Fibroblast of skin of abdomen (primary cell): Measurements from ENCODE around the gene CCL27. TPM values are rescaled to one million over a fixed set of nuclear protein-coding genes. Genes with fewer than 3 reads are reported as not detected.
A peak's percentile ranks its signal among the peaks of the same experiment; 100 is the strongest.

ENCODE experiments used
- DNase-seq: peaks from one replicate; pipeline ENCODE4 v3.0.0-alpha.2; 2013
- polyA plus RNA-seq, 2 experiments: library from polyadenylated mRNA; unstranded; fragments of 120-200 nt; gene quantifications; one replicate each; pipeline ENCODE4 v1.2.1, GENCODE V29; 2013; ENCODE audit not compliant: insufficient read length in 2 of 2

CCL27 gene
- not detected for polyA plus RNA-seq (2013, experiment 1 of 2; ENCODE audit: insufficient read length)
- polyA plus RNA-seq (2013, experiment 2 of 2; ENCODE audit: insufficient read length) = 0.37 TPM

GRCh38 chr9:34662526-34663302 is at the start of gene CCL27:
Gene CCL27 (minus strand): TSS chr9:34662657. CDS start chr9:34662633, 24 bp downstream.
- DNase-seq = no peak

DNA sequence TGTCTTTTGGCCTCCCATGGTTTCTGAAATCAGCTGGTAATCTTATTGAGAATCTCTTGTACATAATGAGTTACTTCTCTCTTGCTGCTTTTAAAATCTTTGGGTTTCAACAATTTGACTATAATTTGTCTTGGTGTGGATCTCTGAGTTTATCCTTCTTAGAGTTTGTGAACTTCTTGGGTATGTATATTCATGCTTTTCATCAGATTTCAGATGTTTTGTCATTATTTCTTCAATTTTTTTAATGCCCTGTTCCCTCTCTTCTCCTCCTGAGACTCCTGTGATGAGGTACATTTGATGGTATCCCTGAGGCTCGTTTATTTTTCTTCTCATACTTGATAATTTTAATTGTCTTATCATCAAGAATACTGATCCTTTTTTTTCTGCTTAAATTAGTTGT is 49.7 kb upstream of the CCL27 start:
- no peak for DNase-seq

DNA sequence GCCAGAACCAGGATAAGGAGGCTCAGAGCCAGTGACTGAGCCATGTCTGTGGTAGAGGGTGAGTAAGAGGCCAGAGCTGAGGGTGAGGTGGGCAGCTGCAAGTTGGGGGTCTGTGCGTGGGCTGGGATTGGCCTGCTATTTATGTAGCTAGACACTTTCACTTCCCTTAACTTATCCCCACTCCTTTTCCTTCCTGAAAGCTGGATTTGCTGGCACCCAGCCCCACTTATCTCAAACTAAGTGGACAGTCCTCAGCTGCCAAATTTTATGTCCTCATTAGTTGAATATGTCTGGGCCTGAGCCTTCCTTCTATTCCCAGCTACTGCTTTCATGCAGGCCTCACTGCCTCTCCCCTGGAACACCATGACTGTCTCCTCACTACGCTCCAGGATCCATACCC is 47.6 kb upstream of the CCL27 start, which contains the start of gene CCL21:
CCL21 (minus strand) TSS at position 114 of the 400 bp plus-strand sequence; CDS start at position 44, 70 bp downstream.
- DNase-seq = no peak

- no peak for DNase-seq
These were observed 46.9 kb upstream of the CCL27 start for GRCh38 chr9:34709196-34709978.

- DNase-seq = no peak
These were observed 44.7 kb upstream of the CCL27 start for GRCh38 chr9:34707130-34707529.

DNA sequence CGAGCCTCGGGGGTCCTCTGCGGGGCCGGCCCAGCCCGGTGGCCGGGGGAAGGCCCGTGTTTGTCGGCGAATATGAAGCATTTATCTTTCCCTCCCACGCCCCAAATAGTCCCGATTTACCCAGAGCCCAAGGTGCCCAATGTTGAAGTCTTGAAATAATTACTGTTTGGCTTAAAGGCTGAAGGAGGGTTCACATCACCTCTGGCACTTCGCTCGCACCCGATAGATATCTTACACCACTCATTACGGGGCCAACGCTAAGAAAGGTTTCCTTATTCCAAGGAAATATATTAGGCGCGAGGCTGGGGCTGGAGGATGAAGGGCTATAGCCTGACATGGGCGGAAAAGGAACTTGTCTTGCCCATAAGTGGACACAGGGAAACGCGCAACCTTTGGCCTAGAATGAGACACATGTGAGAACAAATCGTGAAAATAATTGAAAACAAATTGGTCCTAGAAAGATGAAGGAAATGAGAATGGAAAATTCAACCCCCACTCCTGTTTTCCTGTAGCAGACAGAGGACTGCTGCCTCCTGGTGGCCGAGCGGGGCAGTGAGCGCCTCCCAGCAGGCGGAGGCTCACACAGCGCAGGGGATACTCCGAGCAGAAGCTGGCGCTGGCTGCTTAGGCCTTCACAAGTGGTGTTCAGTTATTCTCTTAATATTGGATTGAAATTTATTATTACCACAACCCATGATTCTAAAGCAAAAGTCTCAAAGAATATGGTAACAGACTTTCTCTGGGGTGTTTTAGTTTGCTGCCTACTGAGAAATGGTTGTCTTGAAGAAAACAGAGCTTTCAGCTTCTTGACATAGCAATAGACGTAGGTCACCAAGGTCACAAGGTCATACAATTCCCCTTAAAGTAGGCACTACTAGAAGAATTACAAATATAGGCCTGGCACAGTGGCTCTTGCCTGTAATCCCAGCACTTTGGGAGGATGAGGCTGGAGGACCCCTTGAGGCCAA is 39.6 kb upstream of the CCL27 start:
- DNase-seq = peak; percentile 71

GRCh38 chr9:34701023-34701768 is 38.7 kb upstream of the CCL27 start:
- peak; percentile 54 for DNase-seq

DNA sequence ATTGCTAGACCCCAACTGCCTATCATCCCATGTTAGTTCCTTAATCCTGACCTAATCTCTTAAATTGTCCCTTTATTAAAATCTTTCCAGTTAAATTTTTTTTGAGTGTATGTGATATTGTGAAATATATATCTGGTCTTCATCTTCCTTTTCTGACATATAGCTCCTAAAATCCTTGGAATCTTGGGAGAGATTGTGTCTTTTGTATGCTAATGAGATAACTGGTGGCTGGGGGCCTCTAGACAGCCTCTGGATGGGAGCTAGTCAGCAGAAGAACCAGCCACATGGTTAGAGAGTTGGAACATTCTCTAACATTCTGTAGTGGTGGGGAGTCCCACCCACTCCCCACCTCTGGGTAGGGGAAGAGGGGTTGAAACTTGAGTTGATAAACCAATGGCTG is 32.4 kb upstream of the CCL27 start:
- DNase-seq = no peak

DNA sequence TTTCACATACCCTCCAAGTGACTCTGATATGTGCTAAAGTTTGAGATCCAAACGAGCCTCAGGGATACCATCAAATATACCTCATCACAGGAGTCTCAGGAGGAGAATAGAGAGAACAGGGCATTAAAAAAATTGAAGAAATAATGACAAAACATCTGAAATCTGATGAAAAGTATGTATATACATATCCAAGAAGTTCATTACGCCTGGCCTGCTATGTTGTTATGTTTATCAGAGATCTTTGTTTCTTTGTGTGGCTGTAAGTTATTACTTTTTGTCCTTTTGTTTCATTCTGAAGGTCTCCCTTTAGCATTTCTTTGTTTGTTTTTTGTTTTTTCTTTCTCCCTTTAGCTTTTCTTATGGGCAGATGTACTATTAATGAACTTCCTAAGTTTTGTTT is 31.1 kb upstream of the CCL27 start:
- no peak for DNase-seq

DNA sequence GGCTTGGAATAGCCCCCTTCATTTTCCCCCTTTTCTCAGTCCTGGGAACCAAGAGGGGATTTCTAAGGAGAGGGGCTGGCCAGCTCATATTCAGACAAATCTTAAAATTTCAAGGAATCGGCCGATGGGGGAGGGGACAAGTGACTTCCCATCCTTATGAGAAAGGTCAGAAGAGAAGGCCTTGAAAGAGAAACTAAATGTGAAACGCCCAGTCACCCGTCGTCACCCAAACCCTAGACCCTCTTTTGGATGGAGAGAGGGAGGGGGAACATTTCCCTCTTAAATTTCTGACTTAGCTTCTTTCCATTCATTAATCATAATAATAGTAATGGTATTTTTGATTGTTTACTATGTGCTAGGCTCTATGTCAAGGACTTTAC is 29.5 kb upstream of the CCL27 start:
- DNase-seq = no peak

GRCh38 chr9:34690983-34691935 is 28.8 kb upstream of the CCL27 start, which contains the start of gene CCL19:
Gene CCL19 (minus strand): TSS chr9:34691276. CDS start chr9:34691139, 137 bp downstream.
- DNase-seq = no peak

- DNase-seq = no peak
These were observed 27.1 kb upstream of the CCL27 start for GRCh38 chr9:34689512-34689911.

GRCh38 chr9:34689116-34689470 is 26.6 kb upstream of the CCL27 start:
- DNase-seq = no peak

DNA sequence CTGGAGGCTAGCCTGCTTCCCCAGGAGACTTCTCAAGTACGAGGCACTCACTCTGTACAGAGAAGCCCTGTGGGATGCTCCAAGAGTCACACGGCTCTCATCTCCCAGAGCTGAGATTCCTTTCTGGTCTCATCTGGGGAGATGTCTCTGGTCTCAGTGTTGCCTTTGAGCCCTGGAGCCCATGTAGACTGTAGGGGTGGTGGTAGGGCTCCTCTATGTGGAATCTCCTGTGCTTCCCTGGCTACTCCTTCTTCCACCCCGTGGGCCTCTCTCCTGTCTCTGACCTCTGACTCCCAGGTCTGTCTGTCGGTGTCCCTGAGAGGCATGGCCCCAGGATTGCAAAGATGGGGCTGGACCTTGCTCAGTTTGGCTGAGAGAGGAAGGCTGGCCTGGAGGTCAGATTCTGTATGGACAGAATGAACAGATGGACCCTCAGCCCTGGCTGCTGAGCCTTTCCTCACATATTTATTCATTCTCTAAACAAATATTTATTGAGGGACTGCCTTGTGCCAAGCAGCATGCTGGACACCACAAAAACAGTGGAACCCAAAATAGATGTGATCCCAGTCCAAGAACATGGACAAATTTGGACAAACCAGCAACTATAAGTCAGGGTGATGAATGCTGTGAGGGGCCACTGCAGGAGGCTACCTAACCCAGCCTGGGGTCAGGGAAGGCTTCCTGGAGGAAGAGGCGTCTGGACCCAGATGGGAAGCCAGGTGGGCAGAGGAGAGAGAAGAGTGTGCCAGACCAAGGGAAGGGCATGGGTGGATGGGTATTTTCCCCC is 26.1 kb upstream of the CCL27 start:
- DNase-seq = no peak

DNA sequence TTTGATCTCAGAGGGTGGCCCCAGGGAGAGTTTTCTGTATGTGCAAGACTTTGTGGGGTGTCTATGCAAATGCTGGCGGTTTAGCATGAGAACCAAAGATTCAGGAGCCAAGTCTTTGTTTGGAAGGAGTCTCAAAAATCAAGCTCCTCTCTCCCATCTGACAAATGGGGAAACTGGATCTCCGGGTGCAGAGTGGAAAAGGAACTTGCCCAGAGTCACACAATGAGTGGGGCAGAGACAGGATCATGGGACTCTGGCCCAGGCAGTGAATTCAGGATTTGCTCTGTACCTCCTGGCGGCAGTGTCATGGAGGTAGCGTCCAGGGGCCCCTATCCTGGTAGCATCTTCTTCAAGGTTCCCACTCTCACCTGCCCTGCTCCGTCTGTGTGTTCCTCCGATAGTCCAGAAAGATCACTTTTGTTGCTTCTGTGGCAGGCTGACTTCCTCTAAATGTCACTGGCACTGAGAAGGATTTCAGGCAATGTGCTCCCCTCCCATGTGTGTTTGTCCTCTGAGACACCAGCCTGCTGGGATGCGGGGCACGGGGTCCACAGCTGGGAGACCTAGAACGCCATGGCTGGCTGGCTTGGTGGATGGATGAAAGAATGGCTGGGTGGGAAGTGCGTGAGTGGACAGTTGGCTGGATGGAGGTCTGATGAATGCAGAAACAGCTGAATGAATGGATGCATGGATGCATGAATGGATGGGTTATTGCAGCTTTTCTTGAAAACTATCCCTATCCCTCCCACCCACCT is 25.0 kb upstream of the CCL27 start:
- no peak for DNase-seq

DNA sequence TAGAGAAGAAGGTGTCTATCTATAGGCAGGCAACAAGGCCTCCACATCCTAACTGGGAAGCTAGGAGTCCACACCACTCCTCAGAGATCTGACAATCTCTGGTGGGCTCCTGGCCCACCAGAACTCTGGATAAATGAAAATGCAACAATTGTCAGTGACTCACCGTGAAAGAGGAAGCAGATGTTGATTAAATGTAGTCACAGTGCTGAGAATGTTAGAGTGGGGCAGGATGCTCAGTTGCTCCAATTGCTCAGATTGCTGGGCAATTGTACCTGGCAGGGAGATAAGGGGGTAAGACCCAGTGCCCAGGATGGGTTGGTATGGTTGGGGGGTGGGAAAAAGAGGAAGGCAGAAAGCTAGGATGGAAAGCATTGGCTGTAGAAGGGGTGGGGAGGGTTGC is 24.3 kb upstream of the CCL27 start:
- no peak for DNase-seq

GRCh38 chr9:34686231-34686630 is 23.8 kb upstream of the CCL27 start:
- DNase-seq = peak; percentile 38

DNA sequence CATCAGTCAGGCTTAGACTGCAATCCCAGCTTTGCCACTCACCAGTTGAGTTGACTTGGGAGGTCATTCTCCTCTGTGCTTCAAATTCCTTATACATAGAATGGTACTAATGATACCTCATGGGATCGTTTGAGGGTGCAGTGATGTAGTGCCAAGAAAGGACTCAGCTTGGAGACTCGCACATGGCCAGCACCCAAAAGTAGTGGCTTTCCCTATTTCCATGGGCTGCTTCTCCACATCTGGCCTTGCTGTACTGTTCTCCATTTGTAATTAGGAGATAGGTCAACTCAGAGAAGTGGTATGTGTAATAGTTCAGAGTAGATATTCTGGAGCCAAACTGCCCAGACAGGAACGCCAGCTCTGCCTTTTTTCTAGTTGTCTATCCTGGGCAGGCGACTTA is 23.1 kb upstream of the CCL27 start:
- DNase-seq = no peak

GRCh38 chr9:34684816-34685215 is 22.4 kb upstream of the CCL27 start:
- no peak for DNase-seq
